Measurements from ENCODE around the gene MOCOS.
"Not testable (repeated sequence)": the region's sequence is repeated elsewhere in the genome, so short reads cannot be mapped to it uniquely, and the experiment has no call there.

The MOCOS gene

GRCh38 chr18:36201765-36202164 is 14.5 kb downstream of the MOCOS start:
- no peak for DNase-seq (ENCODE audit: low read depth)

- no peak for DNase-seq (ENCODE audit: low read depth)
These were observed 16.1 kb downstream of the MOCOS start for GRCh38 chr18:36203360-36203895.

GRCh38 chr18:36205166-36205565 is 17.9 kb downstream of the MOCOS start:
- no peak for DNase-seq (ENCODE audit: low read depth)

GRCh38 chr18:36207303-36207702 is 20.0 kb downstream of the MOCOS start:
- DNase-seq (ENCODE audit: low read depth), result no peak

- not testable (repeated sequence) for DNase-seq (ENCODE audit: low read depth)
These were observed 20.7 kb downstream of the MOCOS start for GRCh38 chr18:36207969-36208368.

GRCh38 chr18:36211612-36212065 is 24.3 kb downstream of the MOCOS start:
- DNase-seq (ENCODE audit: low read depth), result no peak

- peak; percentile 33 for DNase-seq (ENCODE audit: low read depth)
These were observed 25.2 kb downstream of the MOCOS start for GRCh38 chr18:36212301-36213171.

GRCh38 chr18:36214811-36215210 is 27.5 kb downstream of the MOCOS start:
- no peak for DNase-seq (ENCODE audit: low read depth)

GRCh38 chr18:36215577-36215976 is 28.3 kb downstream of the MOCOS start:
- DNase-seq (ENCODE audit: low read depth), result no peak

GRCh38 chr18:36217348-36217747 is 30.1 kb downstream of the MOCOS start:
- DNase-seq (ENCODE audit: low read depth), result no peak

- no peak for DNase-seq (ENCODE audit: low read depth)
These were observed 41.9 kb downstream of the MOCOS start for GRCh38 chr18:36229188-36229587.

GRCh38 chr18:36240510-36240909 is 53.2 kb downstream of the MOCOS start:
- not testable (repeated sequence) for DNase-seq (ENCODE audit: low read depth)

GRCh38 chr18:36241831-36242230 is 54.5 kb downstream of the MOCOS start:
- DNase-seq (ENCODE audit: low read depth), result no peak

GRCh38 chr18:36247036-36247435 is 59.7 kb downstream of the MOCOS start:
- DNase-seq (ENCODE audit: low read depth), result no peak

- no peak for DNase-seq (ENCODE audit: low read depth)
These were observed 62.1 kb downstream of the MOCOS start for GRCh38 chr18:36249392-36249791.

GRCh38 chr18:36250827-36251226 is 63.5 kb downstream of the MOCOS start:
- no peak for DNase-seq (ENCODE audit: low read depth)

- no peak for DNase-seq (ENCODE audit: low read depth)
These were observed 67.9 kb downstream of the MOCOS start for GRCh38 chr18:36255072-36255698.

GRCh38 chr18:36256094-36256493 is 68.8 kb downstream of the MOCOS start:
- DNase-seq (ENCODE audit: low read depth), result no peak

- DNase-seq (ENCODE audit: low read depth), result no peak
These were observed 75.7 kb downstream of the MOCOS start for GRCh38 chr18:36262971-36263370.

- peak; percentile 35 for DNase-seq (ENCODE audit: low read depth)
These were observed 77.0 kb downstream of the MOCOS start for GRCh38 chr18:36264283-36264682.

- peak; percentile 98 for DNase-seq (ENCODE audit: low read depth)
These were observed 77.7 kb downstream of the MOCOS start for GRCh38 chr18:36265015-36265414.

- DNase-seq (ENCODE audit: low read depth), result no peak
These were observed 81.9 kb downstream of the MOCOS start for GRCh38 chr18:36269157-36269556.

- DNase-seq (ENCODE audit: low read depth), result no peak
These were observed 83.9 kb downstream of the MOCOS start for GRCh38 chr18:36271153-36271552.
